ENCODE measurements around the gene FZD7. TPM values are rescaled to one million over a fixed set of nuclear protein-coding genes. Genes with fewer than 3 reads are reported as not detected.

The FZD7 gene
- total RNA-seq, 1 experiment from 2014 or later: 14.6 TPM

DNA sequence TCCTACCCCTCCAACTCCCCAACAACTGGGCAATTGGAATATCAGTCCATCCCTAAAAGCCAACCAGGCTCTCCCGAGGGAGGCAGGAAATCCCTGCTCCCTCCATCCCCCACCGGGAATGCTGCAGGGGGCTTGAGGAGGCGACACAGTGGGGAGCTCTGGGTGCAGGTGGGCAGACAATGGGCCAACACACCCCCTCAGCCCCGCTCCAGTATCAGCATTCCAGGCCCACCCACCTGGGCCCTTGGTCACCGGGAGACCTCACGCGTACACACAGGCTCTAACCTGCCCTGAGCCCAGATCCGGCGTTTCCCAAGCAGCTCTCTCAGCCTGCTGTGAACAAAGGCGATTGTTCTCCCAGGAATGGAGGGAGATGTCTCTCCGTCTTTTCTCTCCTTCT is 37.6 kb upstream of the FZD7 start:
- Histone ChIP-seq H3K9me2 (ENCODE audit: insufficient read depth) (no peaks in the 10 kb centered on the region), H3K9ac (ENCODE audit: low read length) (no peak overlapping the region), H3K79me2 (ENCODE audit: insufficient read depth, low read length) (no peaks in the 10 kb centered on the region), H3K4me2 (ENCODE audit: low read length) (no peak overlapping the region), H3K4me1 (ENCODE audit: control insufficient read depth in 1 of 2, insufficient read depth in 2 of 2, low read length in 2 of 2) (no peaks in the 10 kb centered on the region), H4K20me1 (ENCODE audit: insufficient read depth) (no peaks in the 10 kb centered on the region), H3K27ac (ENCODE audit: low read depth, low read length) (no peak overlapping the region), H3K4me3 (replicated peaks in 1 of 2; ENCODE audit: low read depth in 1 of 2, low read length in 2 of 2) (no peak overlapping the region), H3K27me3 (ENCODE audit: insufficient read depth, low read length) (no peaks in the 10 kb centered on the region), H2AFZ (ENCODE audit: low read depth, low read length, poor library complexity, severe bottlenecking) (no peak overlapping the region), H3K9me3 (ENCODE audit: control insufficient read depth in 1 of 2, insufficient read depth in 1 of 2, low read depth in 1 of 2, low read length in 2 of 2) (no peaks in the 10 kb centered on the region), H3K36me3 (ENCODE audit: control insufficient read depth in 1 of 2, insufficient read depth in 2 of 2, low read length in 2 of 2) (no peaks in the 10 kb centered on the region)
- CTCF ChIA-PET: no interaction called here
- TF ChIP-seq ZFX (IDR thresholded peaks at IDR 0.05): no peak
- TF ChIP-seq POLR2A (IDR thresholded peaks at IDR 0.05; ENCODE audit: borderline replicate concordance, extremely low read depth, insufficient read depth, insufficient read length): no peak
- no peak for TF ChIP-seq CTCF (IDR thresholded peaks at IDR 0.05 in 2 of 3, conservative IDR thresholded peaks at IDR 0.05 in 1 of 3; ENCODE audit: borderline replicate concordance in 1 of 3, insufficient read depth in 1 of 3, low read depth in 2 of 3, low read length in 2 of 3)
- no peak for TF ChIP-seq CEBPB (IDR thresholded peaks at IDR 0.05; ENCODE audit: low read depth)
- no peak for TF ChIP-seq EZH2phosphoT487 (IDR thresholded peaks at IDR 0.05; ENCODE audit: borderline replicate concordance)
- no peak for TF ChIP-seq RAD21 (IDR thresholded peaks at IDR 0.05; ENCODE audit: low read depth)
- TF ChIP-seq YY1 (IDR thresholded peaks at IDR 0.05; ENCODE audit: extremely low read depth, insufficient replicate concordance, low read depth, low read length): no peak
- TF ChIP-seq SP1 (IDR thresholded peaks at IDR 0.05; ENCODE audit: low read depth): no peak
- no peak for TF ChIP-seq ZBTB33 (IDR thresholded peaks at IDR 0.05; ENCODE audit: extremely low read depth, insufficient replicate concordance, low read length)
- no peak for TF ChIP-seq FOSL1 (IDR thresholded peaks at IDR 0.05; ENCODE audit: low read depth)
- no peak for TF ChIP-seq POLR2AphosphoS5 (IDR thresholded peaks at IDR 0.05; ENCODE audit: low read depth, low read length)
- no peak for TF ChIP-seq SRF (IDR thresholded peaks at IDR 0.05; ENCODE audit: low read depth)
- no peak for TF ChIP-seq ELF1 (IDR thresholded peaks at IDR 0.05; ENCODE audit: borderline replicate concordance, low read depth)
- TF ChIP-seq JUND (IDR thresholded peaks at IDR 0.05): no peak
- TF ChIP-seq SIN3A (IDR thresholded peaks at IDR 0.05; ENCODE audit: low read depth): no peak
- TF ChIP-seq, protein P1, sequence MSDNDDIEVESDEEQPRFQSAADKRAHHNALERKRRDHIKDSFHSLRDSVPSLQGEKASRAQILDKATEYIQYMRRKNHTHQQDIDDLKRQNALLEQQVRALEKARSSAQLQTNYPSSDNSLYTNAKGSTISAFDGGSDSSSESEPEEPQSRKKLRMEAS (IDR thresholded peaks at IDR 0.05): no peak
- TF ChIP-seq, protein P2, sequence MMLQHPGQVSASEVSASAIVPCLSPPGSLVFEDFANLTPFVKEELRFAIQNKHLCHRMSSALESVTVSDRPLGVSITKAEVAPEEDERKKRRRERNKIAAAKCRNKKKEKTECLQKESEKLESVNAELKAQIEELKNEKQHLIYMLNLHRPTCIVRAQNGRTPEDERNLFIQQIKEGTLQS (IDR thresholded peaks at IDR 0.05): no peak
- no peak for TF ChIP-seq REST (IDR thresholded peaks at IDR 0.05; ENCODE audit: low read depth)
- POLR2A ChIA-PET: no interaction called here
- RAD21 ChIA-PET (ENCODE audit: low non-redundant PET in 1 of 2, low total read pairs in 2 of 2, uncharacterized antibody in 2 of 2, unreplicated experiment in 2 of 2): no interaction called here
- DNase-seq (ENCODE audit: low read depth, low spot score): no peak
- BruUV-seq (replicated peaks): no TSS peak
- ATAC-seq: no peak
- intact Hi-C loops (cut with micrococcal nuclease): no loop called here

Measured in HCT116 (cell line).